ENCODE data around the gene FXN.

GRCh38 chr9:69060766-69061165 is 25.2 kb downstream of the FXN start:
- TF ChIP-seq CTCF (IDR thresholded peaks at IDR 0.05 in 8 of 11, conservative IDR thresholded peaks at IDR 0.05 in 3 of 11) (no peak), POLR2A (IDR thresholded peaks at IDR 0.05) (no peak), POLR2AphosphoS5 (IDR thresholded peaks at IDR 0.05) (no peak)
